Body of pancreas (tissue), 4 donors: ENCODE measurements around the gene PLEKHA7. TPM values are rescaled to one million over a fixed set of nuclear protein-coding genes. Genes with fewer than 3 reads are reported as not detected.
"Not testable (repeated sequence)": the region's sequence is repeated elsewhere in the genome, so short reads cannot be mapped to it uniquely, and the experiment has no call there.

Source experiments
- ATAC-seq: fragments of 150-250 bp; one replicate; pipeline ENCODE4 v1.9.1; 2016
- DNase-seq, 4 donors: peaks; one replicate each; pipeline ENCODE4 v3.0.0-alpha.2; 2019
- H3K27ac ChIP-seq, 4 donors: fragments of 200-600 bp; sonication (generic); 1 replicate in 3 of 4; 2 replicates in 1 of 4; pipeline versions ENCODE4 v1.5.1 to v1.6.1; 2016 to 2019; ENCODE audit warnings: mild to moderate bottlenecking in 1 of 4, mixed read lengths in 1 of 4, moderate library complexity in 1 of 4
- H3K27me3 ChIP-seq, 2 donors: fragments of 200-600 bp; sonication (generic); one replicate each; pipeline ENCODE4 v1.6.0; 2016; ENCODE audit warnings: mild to moderate bottlenecking in 1 of 2
- H3K36me3 ChIP-seq, 2 donors: fragments of 200-600 bp; sonication (generic); replicated peaks in 1 of 2; 2 replicates each; pipeline ENCODE4 v1.5.1; 2016; ENCODE audit warnings: low read depth in 2 of 2; ENCODE audit not compliant: insufficient read depth in 1 of 2
- H3K4me1 ChIP-seq: fragments of 200-600 bp; sonication (generic); one replicate; pipeline ENCODE4 v1.6.0; 2016
- H3K4me3 ChIP-seq, 2 donors: fragments of 200-600 bp; sonication (generic); 1 replicate in 1 of 2; 2 replicates in 1 of 2; pipeline ENCODE4 v1.5.1; 2016 to 2019
- H3K9me3 ChIP-seq, 3 donors: fragments of 200-600 bp; sonication (generic); 1 replicate in 2 of 3; 2 replicates in 1 of 3; pipeline ENCODE4 v1.5.1; 2016
- CTCF ChIP-seq, 7 experiments: fragments of 450-650 bp in 4 of 7; fragments of 200-600 bp in 3 of 7; sonication (generic) in 3 of 7; IDR thresholded peaks; one replicate each; pipeline ENCODE4 v1.5.1; 2016 to 2019; ENCODE audit warnings: antibody characterized with exemption in 7 of 7
- POLR2A ChIP-seq, 3 donors: fragments of 450-650 bp; IDR thresholded peaks; one replicate each; pipeline ENCODE4 v1.6.1; 2016; ENCODE audit warnings: antibody characterized with exemption in 3 of 3, mild to moderate bottlenecking in 2 of 3
- WGBS, 2 donors: methylation state at CpG; one replicate each; pipeline ENCODE4 v1.1.5; 2017; 5-methylcytosine and 5-hydroxymethylcytosine counted together
- intact Hi-C: fragments of 100-400 bp; cut with DNase I; formaldehyde crosslinking; loops from one replicate; pipeline ENCODE4 v1.15.1; 2023
- total RNA-seq, 2 donors: library from RNA; depleted of rRNA; stranded (reverse); fragments of >200 nt; gene quantifications; one replicate each; pipeline ENCODE4 v1.1.0, GENCODE V29; 2016

Gene PLEKHA7
- total RNA-seq, 2 donors from 2014 or later: 30.4 to 34.6 TPM

DNA sequence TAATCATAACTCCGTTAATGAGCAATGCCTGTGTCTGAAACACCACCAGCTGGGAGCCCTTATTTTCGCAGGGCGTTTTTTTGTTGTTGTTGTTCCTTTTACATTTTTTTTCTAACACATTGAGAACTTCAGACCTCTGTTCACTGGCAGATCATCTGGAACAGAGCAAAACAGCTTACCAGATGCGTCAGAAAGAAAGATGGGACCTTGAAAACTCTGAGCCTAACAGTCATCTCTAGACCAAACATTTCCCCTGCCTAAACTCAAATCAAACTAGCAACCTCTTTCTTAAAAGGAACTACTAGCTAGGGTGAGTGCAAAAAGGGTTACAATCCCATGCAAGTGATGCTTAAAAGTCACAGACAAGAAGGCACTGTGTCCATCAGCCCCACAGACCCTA is 93.2 kb downstream of the PLEKHA7 start:
- Histone ChIP-seq H3K4me1 (peaks cover 64% of the 10 kb centered on the region), H3K9me3 (no peaks in the 10 kb centered on the region), H3K27me3 (no peaks in the 10 kb centered on the region), H3K36me3 (no peaks in the 10 kb centered on the region), H3K27ac (no peak overlapping the region), H3K4me3 (no peak overlapping the region)
- intact Hi-C loops: no loop called here
- TF ChIP-seq POLR2A (IDR thresholded peaks at IDR 0.05) (no peak), CTCF (IDR thresholded peaks at IDR 0.05) (no peak)
- DNase-seq (no peak), ATAC-seq (no peak)
- WGBS, 2 donors: 65 to 76% methylated on average over 4 of the region's 4 CpGs

DNA sequence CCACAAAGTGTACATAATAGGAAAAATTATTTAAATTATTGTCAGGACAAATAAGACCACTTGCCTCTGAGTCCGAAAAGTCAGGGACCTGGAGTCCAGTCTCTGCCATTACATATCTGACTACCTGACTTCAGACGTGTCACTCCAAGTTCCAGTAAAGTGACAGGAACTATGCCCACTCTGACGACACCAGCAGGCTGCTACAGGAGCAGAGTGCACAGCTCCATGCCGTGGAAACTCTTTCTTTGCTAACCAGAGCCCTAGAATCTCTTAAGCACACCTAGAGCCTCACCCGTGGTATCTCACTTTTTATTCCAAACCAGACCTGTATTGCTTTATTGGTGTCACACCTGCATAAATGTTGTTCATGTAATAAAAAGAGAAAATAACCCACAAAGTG is 93.7 kb downstream of the PLEKHA7 start:
- no peak overlapping the region for H3K27ac ChIP-seq
- H3K4me3 ChIP-seq: no peak overlapping the region
- WGBS, 2 donors: 63 to 74% methylated on average over 5 of the region's 5 CpGs
- H3K4me1 ChIP-seq: peaks cover 59% of the 10 kb centered on the region
- H3K36me3 ChIP-seq: no peaks in the 10 kb centered on the region
- TF ChIP-seq POLR2A (IDR thresholded peaks at IDR 0.05) (no peak), CTCF (IDR thresholded peaks at IDR 0.05) (no peak)
- H3K9me3 ChIP-seq: no peaks in the 10 kb centered on the region
- intact Hi-C loops: no loop called here
- DNase-seq: no peak
- H3K27me3 ChIP-seq: no peaks in the 10 kb centered on the region
- no peak for ATAC-seq

- H3K36me3 ChIP-seq, H3K4me3 ChIP-seq, H3K9me3 ChIP-seq, H3K27me3 ChIP-seq, intact Hi-C loops: not testable (repeated sequence)
- 53 to 55% methylated on average over 6 of the region's 6 CpGs for WGBS, 2 donors
- DNase-seq (peak in 3 of 4 donors; percentile 26 to 40 (median 37)), ATAC-seq (peak; percentile 84)
- H3K27ac ChIP-seq: peak overlapping the region; percentile 25 to 73 (median 58)
- peaks cover 40% of the 10 kb centered on the region for H3K4me1 ChIP-seq
Observed at GRCh38 chr11:16918543-16919182, 95.6 kb downstream of the PLEKHA7 start.

GRCh38 chr11:16917941-16918340 is 96.3 kb downstream of the PLEKHA7 start:
- no peaks in the 10 kb centered on the region for H3K9me3 ChIP-seq
- intact Hi-C loops: no loop called here
- H3K27ac ChIP-seq: peak overlapping the region; percentile 25 to 73 (median 58)
- H3K4me3 ChIP-seq: no peak overlapping the region
- peaks cover 36% of the 10 kb centered on the region for H3K4me1 ChIP-seq
- no peaks in the 10 kb centered on the region for H3K27me3 ChIP-seq
- H3K36me3 ChIP-seq: no peaks in the 10 kb centered on the region
- ATAC-seq: no peak
- DNase-seq: no peak
- WGBS, 2 donors: 81 to 85% methylated on average over 4 of the region's 4 CpGs
- no peak for TF ChIP-seq CTCF (IDR thresholded peaks at IDR 0.05)
- no peak for TF ChIP-seq POLR2A (IDR thresholded peaks at IDR 0.05)

- ATAC-seq: peak; percentile 84
- H3K36me3 ChIP-seq: no peaks in the 10 kb centered on the region
- intact Hi-C loops: no loop called here
- TF ChIP-seq POLR2A (IDR thresholded peaks at IDR 0.05) (no peak), CTCF (IDR thresholded peaks at IDR 0.05) (no peak)
- no peaks in the 10 kb centered on the region for H3K9me3 ChIP-seq
- peaks cover 26% of the 10 kb centered on the region for H3K4me1 ChIP-seq
- DNase-seq: peak; percentile 63 to 84 (median 76)
- peak overlapping the region in 2 of 4 donors; percentile 27 to 28 for H3K27ac ChIP-seq
- 14 to 32% methylated on average over 3 of the region's 3 CpGs for WGBS, 2 donors
- no peaks in the 10 kb centered on the region for H3K27me3 ChIP-seq
- no peak overlapping the region for H3K4me3 ChIP-seq
Observed at GRCh38 chr11:16912692-16913111, 101.5 kb downstream of the PLEKHA7 start.
